Activated naive CD8-positive, alpha-beta T cell (primary cell): ENCODE measurements around the gene SPPL2B.
"Not testable (repeated sequence)": the region's sequence is repeated elsewhere in the genome, so short reads cannot be mapped to it uniquely, and the experiment has no call there.

Experiments used
- H3K27ac Mint-ChIP-seq: one replicate; pipeline ENCODE4 v1.8.0; 2021; ENCODE audit warnings: mixed read lengths
- H3K27me3 Mint-ChIP-seq: one replicate; pipeline ENCODE4 v1.8.0; 2021; ENCODE audit warnings: mixed read lengths
- H3K36me3 Mint-ChIP-seq: one replicate; pipeline ENCODE4 v1.8.0; 2021; ENCODE audit warnings: mixed read lengths
- H3K4me1 Mint-ChIP-seq: one replicate; pipeline ENCODE4 v1.8.0; 2021; ENCODE audit warnings: low read depth, mixed read lengths
- H3K4me3 Mint-ChIP-seq: one replicate; pipeline ENCODE4 v1.8.0; 2021; ENCODE audit warnings: mild to moderate bottlenecking, mixed read lengths
- H3K9me3 Mint-ChIP-seq: one replicate; pipeline ENCODE4 v1.8.0; 2021; ENCODE audit warnings: low read depth, mixed read lengths

The SPPL2B gene

DNA sequence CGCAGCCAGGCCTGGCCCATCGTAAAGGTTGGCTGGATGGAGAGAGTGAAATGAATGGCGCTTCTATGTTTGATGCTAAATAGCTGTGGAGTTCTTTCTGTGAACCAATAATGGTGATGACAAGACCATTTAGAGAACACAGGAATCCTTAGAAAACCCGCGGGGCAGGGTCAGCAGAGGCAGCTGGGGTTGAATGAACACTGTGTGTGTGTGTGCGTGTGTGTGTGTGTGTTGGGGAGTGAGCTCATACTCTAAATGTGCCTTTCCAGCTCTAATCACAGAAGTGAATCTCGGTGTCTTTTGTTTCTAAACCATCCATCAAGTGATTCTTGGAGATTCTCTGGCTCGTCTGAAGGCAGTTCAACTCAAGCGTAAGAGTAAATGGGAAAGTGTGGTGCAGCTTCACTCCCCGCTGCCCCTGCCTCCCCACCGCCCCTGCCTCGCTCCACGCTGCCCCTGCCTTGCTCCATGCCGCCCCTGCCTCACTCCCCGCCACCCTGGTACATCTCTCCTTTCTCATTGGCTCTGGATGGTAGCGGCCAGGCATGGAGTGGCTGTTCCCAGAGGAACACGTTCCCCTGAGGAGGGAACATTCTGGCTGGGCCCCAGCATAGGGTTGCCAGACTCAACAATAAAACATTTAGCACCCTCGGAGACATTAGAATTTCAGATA, 52.8 kb downstream of the SPPL2B start:
- peaks cover 2% of the 10 kb centered on the region for H3K36me3 Mint-ChIP-seq
- H3K27me3 Mint-ChIP-seq = peaks cover 6% of the 10 kb centered on the region

DNA sequence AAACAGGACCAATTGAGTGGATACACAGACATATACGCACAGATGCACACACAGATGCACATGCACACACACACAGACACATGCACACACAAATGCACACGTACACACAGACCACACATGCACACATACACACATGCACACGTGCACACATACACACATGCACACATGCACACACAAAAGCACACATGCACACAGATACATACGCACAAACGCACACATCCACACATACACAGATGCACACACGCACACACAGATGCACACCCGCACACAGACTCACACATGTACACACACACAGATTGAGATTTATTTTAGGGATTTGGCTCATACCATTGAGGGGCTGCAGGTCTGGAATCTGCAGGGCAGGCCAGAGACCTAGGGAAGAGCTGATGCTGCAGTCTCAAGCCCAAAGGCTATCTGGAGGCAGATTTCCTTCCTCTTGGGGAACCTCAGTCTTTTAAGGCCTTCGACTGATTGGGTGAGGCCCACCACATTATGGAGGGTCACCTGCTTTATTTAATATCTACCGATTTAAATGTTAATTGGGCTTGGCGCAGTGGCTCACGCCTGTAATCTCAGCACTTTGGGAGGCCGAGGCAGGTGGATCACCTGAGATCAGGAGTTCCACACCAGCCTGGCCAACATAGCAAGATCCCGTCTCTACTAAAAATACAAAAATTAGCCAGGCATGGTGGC, 54.2 kb downstream of the SPPL2B start:
- no peaks in the 10 kb centered on the region for H3K4me1 Mint-ChIP-seq
- H3K27ac Mint-ChIP-seq = no peak overlapping the region
- H3K9me3 Mint-ChIP-seq = no peaks in the 10 kb centered on the region
- H3K4me3 Mint-ChIP-seq = no peak overlapping the region
- H3K27me3 Mint-ChIP-seq = peaks cover 6% of the 10 kb centered on the region
- H3K36me3 Mint-ChIP-seq = peaks cover 2% of the 10 kb centered on the region

More for the DNA sequence above, 52.8 kb downstream of the SPPL2B start:
- H3K9me3 Mint-ChIP-seq = no peaks in the 10 kb centered on the region
- no peak overlapping the region for H3K4me3 Mint-ChIP-seq
- no peak overlapping the region for H3K27ac Mint-ChIP-seq
- H3K4me1 Mint-ChIP-seq = no peaks in the 10 kb centered on the region

DNA sequence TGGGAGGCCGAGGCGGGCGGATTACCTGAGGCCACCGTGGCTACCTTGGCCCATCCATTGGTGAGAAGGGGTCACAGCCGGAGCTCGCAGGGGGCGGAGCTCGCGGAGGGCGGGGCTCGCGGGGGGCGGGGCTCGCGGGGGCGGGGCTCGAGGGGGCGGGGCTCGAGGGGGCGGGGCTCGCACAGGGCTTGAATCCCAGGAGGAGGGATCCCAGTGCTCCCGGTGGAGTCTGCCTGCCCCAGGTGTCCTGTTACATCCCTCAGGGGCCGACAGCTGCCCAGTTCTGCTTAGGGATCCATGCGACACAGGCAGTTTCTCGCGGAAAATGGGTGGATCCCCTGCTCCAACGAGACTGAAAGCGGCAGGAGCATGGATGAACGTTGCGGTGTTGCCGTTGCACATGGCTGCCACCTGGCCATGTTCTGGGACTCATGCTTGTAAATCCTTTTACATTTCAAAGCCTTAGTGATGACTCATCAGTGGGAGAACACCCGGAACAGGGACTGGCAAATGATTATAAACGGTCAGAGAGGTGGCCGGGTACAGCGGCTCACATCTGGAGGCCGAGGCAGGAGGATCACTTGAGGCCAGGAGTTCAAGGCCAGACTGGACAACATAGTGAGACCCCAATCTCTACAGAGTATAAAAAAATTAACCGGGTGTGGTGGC, 56.7 kb downstream of the SPPL2B start:
- no peak overlapping the region for H3K4me3 Mint-ChIP-seq
- no peak overlapping the region for H3K27ac Mint-ChIP-seq
- no peaks in the 10 kb centered on the region for H3K4me1 Mint-ChIP-seq
- H3K27me3 Mint-ChIP-seq = peaks cover 6% of the 10 kb centered on the region
- H3K9me3 Mint-ChIP-seq = no peaks in the 10 kb centered on the region
- no peaks in the 10 kb centered on the region for H3K36me3 Mint-ChIP-seq

DNA sequence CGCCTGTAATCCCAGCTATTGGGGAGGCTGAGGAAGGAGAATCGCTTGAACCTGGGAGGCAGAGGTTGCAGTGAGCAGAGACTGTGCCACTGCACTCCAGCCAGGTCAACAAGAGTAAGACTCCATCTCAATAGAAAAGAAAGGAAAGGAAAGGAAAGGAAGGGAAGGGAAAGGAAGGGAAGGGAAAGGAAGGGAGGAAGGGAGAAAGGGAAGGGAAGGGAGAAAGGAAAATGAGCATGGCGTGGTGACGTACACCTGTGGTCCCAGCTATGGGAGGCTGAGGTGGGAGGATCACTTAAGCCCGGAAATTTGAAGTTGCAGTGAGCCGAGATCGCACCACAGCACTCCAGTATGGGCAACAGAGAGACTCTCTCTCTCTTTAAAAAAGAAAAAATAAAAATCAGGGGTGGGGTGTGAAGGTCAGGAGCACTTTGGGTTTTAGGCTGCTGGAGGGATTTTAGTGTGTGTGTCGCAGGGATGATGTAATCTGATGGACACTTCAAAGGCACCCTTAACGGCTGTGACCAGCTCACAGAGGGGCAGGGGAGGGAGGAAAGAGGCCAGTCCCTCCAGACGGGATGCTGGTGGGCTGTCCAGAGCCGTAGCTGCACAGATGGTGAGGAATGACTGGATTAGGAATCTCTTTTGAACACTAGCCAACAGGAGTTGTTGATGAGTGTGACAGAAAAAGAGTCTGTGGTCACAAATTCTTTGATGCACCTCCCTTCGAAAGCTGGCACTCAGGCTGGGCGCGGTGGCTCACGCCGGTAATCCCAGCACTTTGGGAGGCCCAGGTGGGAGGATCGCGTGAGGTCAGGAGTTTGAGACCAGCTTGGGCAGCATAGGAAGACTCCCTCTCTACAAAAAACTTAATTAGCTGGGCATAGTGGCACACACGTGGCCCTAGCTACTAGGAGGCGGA, 59.1 kb downstream of the SPPL2B start:
- H3K9me3 Mint-ChIP-seq = no peaks in the 10 kb centered on the region
- peaks cover 1% of the 10 kb centered on the region for H3K27me3 Mint-ChIP-seq
- no peaks in the 10 kb centered on the region for H3K36me3 Mint-ChIP-seq
- peaks cover 3% of the 10 kb centered on the region for H3K4me1 Mint-ChIP-seq
- no peak overlapping the region for H3K27ac Mint-ChIP-seq
- H3K4me3 Mint-ChIP-seq = no peak overlapping the region

DNA sequence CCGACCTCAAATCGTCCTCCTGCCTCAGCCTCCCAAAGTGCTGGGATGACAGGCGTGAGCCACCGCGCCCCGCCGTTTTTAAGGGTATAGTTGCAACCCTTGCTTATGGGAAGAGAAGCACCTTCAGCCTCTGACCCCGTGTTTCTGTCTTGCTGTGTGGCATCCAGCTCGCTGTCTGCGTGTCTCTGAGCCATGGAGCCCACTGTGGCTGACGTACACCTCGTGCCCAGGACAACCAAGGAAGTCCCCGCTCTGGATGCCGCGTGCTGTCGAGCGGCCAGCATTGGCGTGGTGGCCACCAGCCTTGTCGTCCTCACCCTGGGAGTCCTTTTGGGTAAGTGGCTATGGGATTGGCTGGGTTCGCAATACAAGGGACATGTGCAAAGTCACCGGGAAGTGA, 61.1 kb downstream of the SPPL2B start:
- Mint-ChIP-seq H3K36me3 (no peaks in the 10 kb centered on the region), H3K4me3 (no peak overlapping the region), H3K9me3 (no peaks in the 10 kb centered on the region), H3K27ac (no peak overlapping the region), H3K27me3 (peaks cover 1% of the 10 kb centered on the region), H3K4me1 (peaks cover 10% of the 10 kb centered on the region)

DNA sequence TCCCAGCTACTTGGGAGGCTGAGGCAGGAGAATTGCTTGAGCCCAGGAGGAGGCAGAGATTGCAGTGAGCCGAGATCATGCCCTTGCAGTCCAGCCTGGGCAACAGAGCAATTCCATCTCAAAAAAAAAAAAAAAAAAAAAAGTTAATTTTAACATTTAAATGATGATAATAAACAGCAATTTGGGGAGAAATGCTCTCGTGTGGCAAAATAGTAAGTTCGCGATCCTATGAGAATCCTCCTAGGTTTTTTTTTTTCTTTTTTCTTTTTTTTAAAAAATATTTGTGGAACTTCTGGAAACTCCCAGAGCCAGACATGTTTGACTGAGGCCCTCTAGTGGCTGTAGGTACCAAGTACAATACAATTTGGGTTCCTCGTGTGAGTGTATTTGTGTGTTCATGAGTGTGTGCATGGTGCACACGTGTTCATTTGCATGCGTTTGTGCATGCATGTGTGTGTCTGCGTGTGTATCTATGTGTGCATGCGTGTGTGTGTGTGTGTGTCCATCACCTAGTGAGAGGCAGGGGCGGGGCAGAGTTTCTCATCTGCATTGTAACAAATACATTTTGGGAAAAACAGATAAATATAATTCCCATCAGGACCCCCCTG, 62.7 kb downstream of the SPPL2B start:
- Mint-ChIP-seq H3K4me3 (no peak overlapping the region), H3K4me1 (peaks cover 12% of the 10 kb centered on the region), H3K27me3 (peaks cover 1% of the 10 kb centered on the region), H3K36me3 (no peaks in the 10 kb centered on the region), H3K9me3 (no peaks in the 10 kb centered on the region), H3K27ac (no peak overlapping the region)

DNA sequence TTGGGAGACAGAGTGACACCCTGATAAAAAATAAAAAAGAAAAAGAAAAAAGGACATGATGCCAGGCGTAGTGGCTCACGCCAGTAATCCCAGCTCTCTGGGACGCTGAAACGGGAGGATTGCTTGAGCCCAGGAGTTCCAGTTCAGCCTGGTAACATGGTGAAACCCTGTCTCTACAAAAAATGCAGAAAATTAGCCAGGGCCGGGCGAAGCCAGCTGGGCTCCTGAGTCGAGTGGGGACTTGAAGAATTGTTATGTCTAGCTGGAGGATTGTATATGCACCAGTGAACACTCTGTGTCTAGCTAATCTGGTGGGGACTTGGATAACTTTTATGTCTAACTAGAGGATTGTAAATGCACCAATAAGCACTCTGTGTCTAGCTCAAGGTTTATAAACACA, 63.9 kb downstream of the SPPL2B start:
- Mint-ChIP-seq H3K4me1 (peaks cover 12% of the 10 kb centered on the region), H3K27me3 (peaks cover 1% of the 10 kb centered on the region), H3K4me3 (no peak overlapping the region), H3K27ac (no peak overlapping the region), H3K36me3 (no peaks in the 10 kb centered on the region), H3K9me3 (no peaks in the 10 kb centered on the region)

DNA sequence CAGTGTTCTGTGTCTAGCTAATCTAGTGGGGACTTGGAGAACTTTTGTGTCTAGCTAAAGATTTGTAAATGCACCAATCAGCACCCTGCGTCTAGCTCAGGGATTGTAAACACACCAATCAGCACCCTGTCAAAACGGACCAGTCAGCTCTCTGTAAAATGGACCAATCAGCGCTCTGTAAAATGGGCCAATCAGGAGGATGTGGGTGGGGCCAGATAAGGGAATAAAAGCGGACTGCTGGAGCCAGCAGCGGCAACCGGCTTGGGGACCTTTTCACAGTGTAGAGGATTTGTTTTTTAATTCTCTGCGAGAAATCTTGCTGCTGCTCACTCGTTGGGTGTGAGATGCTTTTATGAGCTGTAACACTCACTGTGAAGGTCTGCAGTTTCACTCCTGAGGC, 64.4 kb downstream of the SPPL2B start:
- H3K4me1 Mint-ChIP-seq = peaks cover 12% of the 10 kb centered on the region
- H3K27ac Mint-ChIP-seq, H3K4me3 Mint-ChIP-seq, H3K36me3 Mint-ChIP-seq, H3K9me3 Mint-ChIP-seq, H3K27me3 Mint-ChIP-seq: not testable (repeated sequence)

DNA sequence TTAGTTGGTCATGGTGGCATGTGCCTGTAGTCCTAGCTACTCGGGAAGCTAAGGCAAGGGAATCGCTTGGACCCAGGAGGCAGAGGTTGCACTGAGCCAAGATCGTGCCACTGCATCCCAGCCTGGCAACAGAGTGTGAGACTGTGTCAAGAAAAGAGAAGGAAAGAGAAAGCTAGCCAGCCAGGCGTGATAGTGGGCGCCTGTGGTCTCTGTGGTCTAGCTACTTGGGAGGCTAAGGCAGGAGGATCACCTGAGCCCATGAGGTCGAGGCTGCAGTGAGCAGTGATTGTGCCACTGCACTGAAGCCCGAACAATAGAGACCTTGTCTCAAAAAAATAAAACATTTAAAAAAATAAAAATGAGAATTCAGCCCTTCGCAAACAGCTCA, 65.6 kb downstream of the SPPL2B start:
- H3K4me3 Mint-ChIP-seq = peak overlapping the region; percentile 77
- H3K27ac Mint-ChIP-seq = peak overlapping the region; percentile 78
- H3K36me3 Mint-ChIP-seq = no peaks in the 10 kb centered on the region
- no peaks in the 10 kb centered on the region for H3K9me3 Mint-ChIP-seq
- peaks cover 12% of the 10 kb centered on the region for H3K4me1 Mint-ChIP-seq
- H3K27me3 Mint-ChIP-seq = peaks cover 1% of the 10 kb centered on the region

DNA sequence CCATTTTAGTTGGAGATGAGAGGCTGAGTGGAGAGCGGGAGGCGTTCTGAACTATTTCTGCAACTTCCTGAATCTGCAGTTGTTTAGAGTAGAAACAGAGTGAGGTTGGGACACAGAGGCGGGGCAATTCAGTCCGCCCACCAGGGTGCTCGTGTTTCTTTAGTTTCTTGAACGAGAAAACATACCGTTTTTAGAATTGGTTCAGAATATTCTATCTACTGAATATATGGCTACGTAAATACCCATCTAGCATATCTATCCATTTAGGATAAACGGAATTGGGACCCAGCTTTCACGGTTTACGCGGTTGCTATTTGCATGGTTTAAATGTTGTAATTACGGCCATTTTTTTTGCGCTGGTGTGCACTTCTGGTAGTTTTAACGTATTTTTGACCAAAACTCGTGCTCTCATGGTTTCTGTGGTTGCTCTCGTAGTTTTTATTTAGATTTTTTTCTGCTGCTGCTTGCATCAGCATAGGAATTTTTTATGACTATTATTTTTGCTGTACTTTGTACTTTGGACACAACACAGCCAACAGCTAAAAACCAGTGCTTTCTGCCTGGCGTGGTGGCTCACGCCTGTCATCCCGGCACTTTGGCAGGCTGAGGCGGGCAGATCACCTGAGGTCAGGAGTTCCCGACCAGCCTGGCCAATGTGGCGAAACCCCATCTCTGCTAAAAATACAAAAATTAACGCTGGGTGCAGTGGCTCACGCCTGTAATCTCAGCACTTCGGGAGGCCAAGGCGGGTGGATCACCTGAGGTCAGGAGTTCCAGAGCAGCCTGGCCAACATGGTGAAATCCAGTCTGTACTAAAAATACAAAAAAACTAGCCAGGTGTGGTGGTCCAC, 66.2 kb downstream of the SPPL2B start:
- H3K4me3 Mint-ChIP-seq = peak overlapping the region; percentile 77
- no peak overlapping the region for H3K27ac Mint-ChIP-seq

DNA sequence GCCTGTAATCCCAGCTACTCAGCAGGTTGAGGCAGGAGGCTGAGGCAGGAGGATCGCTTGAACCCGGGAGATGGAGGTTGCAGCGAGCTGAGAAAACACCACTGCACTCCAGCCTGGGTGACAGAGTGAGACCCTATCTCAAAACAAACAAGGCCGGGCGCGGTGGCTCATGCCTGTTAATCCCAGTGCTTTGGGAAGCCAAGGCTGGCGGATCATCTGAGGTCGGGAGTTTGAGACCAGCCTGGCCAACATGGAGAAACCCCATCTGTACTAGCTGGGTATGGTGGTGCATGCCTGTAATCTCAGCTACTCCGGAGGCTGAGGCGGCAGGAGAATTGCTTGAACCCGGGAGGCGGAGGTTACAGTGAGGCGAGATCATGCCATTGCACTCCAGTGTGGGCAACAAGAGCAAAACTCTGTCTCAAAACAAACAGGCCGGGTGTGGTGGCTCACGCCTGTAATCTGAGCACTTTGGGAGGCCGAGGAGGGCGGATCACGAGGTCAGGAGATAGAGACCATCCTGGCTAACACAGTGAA, 66.9 kb downstream of the SPPL2B start:
- H3K4me1 Mint-ChIP-seq = peaks cover 12% of the 10 kb centered on the region
- H3K9me3 Mint-ChIP-seq = not testable (repeated sequence)

More for the DNA sequence above, 66.2 kb downstream of the SPPL2B start:
- Mint-ChIP-seq H3K9me3 (no peaks in the 10 kb centered on the region), H3K36me3 (no peaks in the 10 kb centered on the region), H3K4me1 (peaks cover 12% of the 10 kb centered on the region), H3K27me3 (peaks cover 1% of the 10 kb centered on the region)

DNA sequence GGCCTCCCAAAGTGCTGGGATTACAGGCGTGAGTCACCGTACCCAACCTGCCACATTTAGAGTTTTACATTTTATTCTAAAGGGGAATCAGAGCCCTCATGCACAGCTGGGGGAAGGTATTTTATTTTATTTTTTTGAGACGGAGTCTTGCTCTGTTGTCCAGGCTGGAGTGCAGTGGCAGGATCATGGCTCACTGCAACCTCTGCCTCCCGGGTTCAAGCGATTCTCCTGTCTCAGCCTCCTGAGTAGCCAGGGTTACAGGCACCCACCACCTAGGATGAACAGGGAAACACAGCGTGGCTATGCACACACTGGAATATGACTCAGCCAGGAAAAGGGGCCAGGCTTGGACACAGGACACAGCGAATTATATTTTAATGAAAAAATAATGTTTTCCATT, 68.7 kb downstream of the SPPL2B start:
- H3K27me3 Mint-ChIP-seq, H3K9me3 Mint-ChIP-seq, H3K27ac Mint-ChIP-seq, H3K36me3 Mint-ChIP-seq, H3K4me1 Mint-ChIP-seq, H3K4me3 Mint-ChIP-seq: not testable (repeated sequence)

More for the DNA sequence above, 66.9 kb downstream of the SPPL2B start:
- H3K36me3 Mint-ChIP-seq, H3K27me3 Mint-ChIP-seq, H3K27ac Mint-ChIP-seq, H3K4me3 Mint-ChIP-seq: not testable (repeated sequence)

DNA sequence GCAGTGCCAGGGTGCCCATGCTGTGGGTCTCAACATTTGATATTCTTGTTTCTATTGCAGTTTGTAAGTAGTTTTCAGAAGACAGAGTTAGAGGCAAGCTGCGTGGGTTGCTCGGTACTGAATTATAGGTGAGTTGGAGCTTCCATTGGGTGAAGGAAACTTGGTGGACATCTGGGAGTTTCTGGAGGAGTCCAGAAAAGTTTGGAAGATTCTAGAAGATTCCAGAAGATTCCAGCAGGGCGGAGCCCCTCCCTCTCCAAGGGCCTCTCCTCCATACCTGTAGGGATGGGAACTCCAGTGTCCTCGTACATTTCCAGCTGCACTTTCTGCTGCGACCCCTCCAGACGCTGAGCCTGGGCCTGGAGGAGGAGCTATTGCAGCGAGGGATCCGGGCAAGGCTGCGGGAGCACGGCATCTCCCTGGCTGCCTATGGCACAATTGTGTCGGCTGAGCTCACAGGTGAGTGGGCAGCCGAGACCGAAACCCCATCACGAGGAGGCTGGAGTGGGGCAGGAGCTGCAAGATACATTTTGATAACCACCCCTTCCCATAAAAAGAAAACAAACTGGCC, 70.3 kb downstream of the SPPL2B start:
- Mint-ChIP-seq H3K27me3 (no peaks in the 10 kb centered on the region), H3K27ac (no peak overlapping the region), H3K4me3 (no peak overlapping the region), H3K4me1 (peaks cover 8% of the 10 kb centered on the region), H3K9me3 (no peaks in the 10 kb centered on the region), H3K36me3 (no peaks in the 10 kb centered on the region)
